HG03097 (cell line): ENCODE measurements around the gene STPG3.
"Not testable (repeated sequence)": the region's sequence is repeated elsewhere in the genome, so short reads cannot be mapped to it uniquely, and the experiment has no call there.

ENCODE experiments used
- ATAC-seq: cut with Tn5 transposase; IDR thresholded peaks from one replicate; pipeline ENCODE4 v1.9.1; 2021; ENCODE audit not compliant: unreplicated experiment, low FRiP score

Gene STPG3

DNA sequence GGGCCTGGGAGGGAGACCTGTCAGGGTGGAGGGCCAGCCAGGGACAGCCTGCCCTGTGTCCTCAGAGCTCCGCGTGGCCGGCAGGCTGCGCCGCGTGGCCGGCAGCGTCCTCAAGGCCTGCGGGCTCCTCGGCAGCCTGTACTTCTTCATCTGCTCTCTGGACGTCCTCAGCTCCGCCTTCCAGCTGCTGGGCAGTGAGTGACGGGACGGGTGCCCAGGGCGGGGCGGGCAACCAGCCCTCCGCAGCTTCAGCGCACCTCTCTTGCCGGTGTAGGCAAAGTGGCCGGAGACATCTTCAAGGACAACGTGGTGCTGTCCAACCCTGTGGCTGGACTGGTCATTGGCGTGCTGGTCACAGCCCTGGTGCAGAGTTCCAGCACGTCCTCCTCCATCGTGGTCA, 18.6 kb upstream of the STPG3 start:
- no peak for ATAC-seq

GRCh38 chr9:137233143-137233980, 17.7 kb upstream of the STPG3 start:
- no peak for ATAC-seq

DNA sequence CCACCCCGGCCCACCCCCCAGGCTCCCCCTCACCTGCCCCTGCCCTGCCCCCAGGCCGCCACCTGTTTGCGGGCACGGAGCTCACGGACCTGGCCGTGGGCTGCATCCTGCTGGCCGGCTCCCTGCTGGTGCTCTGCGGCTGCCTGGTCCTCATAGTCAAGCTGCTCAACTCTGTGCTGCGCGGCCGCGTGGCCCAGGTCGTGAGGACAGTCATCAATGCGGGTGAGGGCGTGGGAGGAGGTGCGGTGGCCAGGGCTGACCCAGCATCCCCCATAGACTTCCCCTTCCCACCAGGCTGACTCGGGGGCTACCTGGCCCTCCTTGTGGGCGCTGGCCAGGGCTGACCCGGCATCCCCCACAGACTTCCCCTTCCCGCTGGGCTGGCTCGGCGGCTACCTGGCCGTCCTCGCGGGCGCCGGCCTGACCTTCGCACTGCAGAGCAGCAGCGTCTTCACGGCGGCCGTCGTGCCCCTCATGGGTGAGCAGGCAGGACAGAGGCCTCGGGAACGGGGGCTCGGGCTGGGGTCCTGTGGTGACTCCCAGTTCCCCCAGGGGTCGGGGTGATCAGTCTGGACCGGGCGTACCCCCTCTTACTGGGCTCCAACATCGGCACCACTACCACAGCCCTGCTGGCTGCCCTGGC, 16.9 kb upstream of the STPG3 start:
- ATAC-seq, result no peak

- ATAC-seq, result no peak
These were observed 16.2 kb upstream of the STPG3 start for GRCh38 chr9:137234758-137235423.

DNA sequence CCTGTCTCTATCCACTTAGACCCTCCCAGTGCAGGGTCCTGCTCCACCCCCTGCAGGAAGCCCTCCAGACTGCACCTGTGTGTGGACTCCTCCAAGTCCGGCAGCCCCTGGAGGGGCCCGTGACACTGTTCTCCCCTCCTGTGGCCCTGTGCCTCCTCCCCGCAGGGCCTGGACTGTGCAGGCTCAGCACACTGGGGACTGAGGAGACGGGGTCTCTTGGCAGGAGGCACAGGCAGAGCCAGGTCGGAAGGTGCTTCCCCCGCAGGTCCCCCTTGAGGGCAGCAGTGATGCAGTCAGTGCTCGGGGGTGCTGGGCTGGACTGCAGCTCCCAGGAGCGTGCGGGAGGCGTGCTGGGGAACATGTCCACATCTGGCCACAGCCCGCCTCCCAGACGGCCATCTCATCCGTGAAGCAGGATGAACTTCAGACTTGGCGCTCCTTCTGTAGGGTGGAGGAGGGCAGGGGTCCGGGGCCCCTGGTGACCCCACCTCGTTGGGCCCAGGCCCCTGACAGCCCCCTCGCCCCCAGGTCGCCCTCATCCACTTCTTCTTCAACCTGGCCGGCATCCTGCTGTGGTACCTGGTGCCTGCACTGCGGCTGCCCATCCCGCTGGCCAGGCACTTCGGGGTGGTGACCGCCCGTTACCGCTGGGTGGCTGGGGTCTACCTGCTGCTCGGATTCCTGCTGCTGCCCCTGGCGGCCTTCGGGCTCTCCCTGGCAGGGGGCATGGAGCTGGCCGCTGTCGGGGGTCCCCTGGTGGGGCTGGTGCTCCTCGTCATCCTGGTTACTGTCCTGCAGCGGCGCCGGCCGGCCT, 15.5 kb upstream of the STPG3 start:
- no peak for ATAC-seq

DNA sequence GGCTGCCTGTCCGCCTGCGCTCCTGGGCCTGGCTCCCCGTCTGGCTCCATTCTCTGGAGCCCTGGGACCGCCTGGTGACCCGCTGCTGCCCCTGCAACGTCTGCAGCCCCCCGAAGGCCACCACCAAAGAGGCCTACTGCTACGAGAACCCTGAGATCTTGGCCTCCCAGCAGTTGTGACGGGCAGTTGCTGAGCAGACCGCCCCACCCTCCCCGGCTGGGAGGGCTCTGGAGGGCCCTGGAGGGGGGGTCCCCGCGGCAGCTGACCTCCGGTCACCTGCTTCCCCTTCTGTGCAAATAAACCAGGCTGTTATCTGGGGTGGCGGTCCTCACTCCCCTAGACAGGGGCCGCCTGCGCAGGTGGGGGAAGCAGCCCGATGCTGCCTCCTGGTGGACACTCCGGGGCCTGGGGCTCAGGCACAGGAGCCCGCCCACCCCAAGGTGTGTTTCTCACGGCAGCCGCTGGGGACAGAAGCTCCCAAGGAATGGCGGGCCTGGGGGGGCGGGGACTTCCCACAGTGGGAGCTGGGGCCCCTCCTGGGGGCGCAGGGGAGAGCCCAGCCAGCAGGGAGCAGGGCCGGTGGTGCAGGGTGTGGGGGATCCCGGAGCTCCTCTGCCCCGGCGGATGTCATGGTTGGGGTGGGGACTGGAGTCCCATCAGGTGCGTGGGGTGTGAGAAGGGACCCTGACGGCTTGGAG, 14.7 kb upstream of the STPG3 start:
- no peak for ATAC-seq

DNA sequence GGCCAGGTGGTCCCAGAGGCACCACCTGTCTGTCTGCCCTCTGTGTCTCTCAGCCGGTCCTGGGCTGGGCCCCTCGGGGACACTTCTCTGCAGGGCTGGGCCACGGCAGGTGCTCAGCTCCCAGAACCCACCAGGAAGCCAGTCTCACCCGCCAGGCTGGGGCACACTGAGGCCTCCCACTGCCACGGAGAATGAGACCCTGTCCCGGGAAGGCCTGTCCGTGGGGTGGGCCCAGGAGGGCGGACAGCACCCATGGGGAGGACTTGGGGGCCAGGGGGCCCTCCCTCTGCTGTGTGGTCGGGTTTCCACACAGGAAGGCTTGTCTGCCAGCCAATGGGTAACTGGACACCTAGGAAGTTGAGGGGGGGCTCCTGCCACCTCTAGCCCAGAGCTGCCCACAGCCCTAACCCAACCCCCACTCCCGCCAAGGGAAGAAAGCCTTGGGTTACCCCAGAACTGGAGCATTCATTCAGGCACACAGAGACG, 14.1 kb upstream of the STPG3 start:
- no peak for ATAC-seq

DNA sequence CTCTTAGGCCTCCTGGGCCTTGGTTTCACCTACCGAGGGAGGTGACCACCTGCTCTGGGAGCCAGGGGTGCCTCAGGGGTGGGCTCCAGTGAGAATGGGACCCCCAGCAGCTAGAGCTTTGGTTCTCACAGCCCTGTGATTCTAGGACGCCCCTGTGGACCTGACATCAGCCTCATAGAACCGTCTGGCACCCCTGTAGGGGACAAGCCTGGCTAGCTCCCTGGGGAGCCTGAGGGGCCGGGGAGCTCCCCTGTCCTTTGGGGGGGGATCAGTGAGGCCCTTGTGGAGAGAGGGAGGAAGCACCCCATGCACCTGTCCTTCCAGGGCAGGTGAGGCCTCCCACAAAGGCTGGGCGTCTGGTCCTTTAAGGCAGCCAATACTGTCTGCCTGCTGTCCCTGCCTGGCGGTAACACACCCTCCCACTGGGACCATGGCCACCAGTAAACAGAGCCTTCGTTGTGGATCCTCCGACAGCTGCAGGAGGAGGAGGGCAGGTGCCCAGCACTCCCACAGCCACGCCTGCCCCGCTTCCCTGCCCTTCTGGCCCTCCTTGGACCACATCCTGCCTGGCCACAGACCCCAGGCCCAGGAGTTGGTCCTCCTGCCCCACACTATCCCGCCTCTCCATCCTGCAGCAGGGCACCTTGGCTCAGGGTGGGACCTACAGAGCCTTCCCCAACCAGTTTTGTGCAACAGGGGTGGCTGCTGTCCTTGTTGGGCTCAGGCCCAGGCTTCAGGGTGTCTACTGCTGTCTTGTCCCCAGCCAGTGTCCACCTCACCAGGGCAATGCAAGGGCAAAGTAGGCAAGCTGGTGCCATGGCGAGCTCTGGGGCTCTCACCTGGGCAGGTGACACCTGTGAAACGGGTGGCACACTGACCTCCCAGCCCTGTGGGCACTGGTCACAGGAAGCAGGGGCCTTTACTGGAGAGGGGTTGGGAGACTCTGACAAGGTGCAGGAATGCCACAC, 13.0 kb upstream of the STPG3 start:
- ATAC-seq, result no peak

DNA sequence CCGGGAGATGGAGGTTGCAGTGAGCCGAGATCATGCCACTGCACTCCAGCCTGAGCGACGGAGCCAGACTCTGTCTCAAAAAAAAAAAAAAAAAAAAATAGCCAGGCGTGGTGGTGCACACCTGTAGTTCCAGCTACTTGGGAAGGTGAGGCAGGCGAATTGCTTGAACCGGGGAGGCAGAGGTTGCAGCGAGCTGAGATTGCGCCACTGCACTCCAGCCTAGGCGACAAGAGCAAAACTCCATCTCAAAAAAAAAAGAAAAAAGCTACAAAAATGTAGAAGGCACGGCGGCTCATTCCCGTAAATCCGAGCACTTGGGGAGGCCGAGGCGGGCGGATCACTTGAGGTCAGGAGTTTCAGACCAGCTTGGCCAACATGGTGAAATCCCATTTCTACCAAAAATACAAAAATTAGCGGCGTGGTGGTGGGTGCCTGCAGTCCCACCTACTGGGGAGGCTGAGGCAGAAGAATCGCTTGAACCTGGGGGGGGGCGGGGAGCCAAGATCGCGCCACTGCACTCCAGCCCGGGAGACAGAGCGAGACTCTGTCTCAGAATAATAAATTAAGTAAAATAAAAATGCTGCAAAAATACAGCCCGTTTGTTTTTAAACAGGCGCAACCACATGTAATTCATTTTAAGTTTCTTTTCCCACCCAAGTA, 11.4 kb upstream of the STPG3 start:
- not testable (repeated sequence) for ATAC-seq

DNA sequence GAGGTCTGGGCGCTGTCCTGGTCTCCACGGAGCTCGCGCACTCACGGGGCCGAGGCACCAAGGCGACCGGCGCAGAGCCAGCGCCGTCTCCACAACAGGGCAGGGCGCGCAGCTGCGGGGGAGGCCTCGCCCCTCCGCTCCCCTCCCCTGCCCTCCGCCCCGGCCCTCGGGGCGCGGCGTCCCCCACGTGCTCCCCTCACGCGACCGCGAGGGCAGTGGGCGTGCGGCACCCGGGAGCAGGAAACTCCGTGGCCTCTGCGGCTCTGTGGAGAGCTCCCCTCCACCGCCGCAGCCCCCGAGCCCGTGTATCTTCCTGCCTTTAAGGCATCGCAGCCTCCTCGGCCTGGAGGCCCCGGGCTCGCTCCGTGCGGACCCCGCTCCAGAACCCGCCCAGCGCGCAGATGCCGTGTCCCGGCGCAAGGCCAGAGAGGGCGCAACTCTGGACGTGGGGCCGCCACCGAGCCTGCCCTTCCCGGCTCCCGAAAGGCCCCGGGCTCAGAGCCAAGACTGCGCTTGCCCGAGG, 10.7 kb upstream of the STPG3 start:
- ATAC-seq, result peak; percentile 28

GRCh38 chr9:137240841-137241489, 10.1 kb upstream of the STPG3 start, which contains the start of gene TUBB4B:
TSS of gene TUBB4B (plus strand) at chr9:137241287. CDS start at chr9:137241361, 74 bp downstream.
- ATAC-seq, result peak; percentile 71

DNA sequence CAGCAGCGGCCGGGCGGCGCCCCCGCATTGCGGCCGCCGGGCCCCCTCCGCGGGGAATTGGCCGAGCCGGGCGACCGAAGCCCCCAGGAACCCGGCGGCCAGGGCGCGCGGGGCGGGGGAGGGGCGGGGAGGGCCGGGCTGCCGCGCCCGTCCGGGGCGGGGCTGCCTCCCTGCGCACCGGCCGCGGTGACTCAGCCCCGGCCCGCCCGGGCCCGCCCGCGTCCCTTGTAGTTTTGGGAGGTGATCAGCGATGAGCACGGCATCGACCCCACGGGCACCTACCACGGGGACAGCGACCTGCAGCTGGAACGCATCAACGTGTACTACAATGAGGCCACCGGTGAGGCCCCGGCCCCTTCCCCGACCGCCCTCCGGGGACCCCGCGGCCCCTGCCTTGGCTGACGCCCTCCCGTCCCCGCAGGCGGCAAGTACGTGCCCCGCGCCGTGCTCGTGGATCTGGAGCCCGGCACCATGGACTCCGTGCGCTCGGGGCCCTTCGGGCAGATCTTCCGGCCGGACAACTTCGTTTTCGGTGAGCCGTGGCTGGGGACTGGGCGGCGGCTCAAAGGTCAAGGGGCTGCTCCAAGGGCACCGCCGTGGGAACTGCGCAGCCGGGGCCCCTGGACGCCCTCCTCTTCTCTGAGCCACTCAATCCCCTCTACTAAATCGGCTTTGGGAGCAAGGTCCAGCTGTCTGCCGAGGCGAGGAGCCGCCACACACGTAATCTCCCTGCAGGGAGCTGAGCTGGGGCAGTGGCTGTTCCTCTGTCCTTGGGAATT, 9.4 kb upstream of the STPG3 start:
- ATAC-seq, result peak; percentile 4

DNA sequence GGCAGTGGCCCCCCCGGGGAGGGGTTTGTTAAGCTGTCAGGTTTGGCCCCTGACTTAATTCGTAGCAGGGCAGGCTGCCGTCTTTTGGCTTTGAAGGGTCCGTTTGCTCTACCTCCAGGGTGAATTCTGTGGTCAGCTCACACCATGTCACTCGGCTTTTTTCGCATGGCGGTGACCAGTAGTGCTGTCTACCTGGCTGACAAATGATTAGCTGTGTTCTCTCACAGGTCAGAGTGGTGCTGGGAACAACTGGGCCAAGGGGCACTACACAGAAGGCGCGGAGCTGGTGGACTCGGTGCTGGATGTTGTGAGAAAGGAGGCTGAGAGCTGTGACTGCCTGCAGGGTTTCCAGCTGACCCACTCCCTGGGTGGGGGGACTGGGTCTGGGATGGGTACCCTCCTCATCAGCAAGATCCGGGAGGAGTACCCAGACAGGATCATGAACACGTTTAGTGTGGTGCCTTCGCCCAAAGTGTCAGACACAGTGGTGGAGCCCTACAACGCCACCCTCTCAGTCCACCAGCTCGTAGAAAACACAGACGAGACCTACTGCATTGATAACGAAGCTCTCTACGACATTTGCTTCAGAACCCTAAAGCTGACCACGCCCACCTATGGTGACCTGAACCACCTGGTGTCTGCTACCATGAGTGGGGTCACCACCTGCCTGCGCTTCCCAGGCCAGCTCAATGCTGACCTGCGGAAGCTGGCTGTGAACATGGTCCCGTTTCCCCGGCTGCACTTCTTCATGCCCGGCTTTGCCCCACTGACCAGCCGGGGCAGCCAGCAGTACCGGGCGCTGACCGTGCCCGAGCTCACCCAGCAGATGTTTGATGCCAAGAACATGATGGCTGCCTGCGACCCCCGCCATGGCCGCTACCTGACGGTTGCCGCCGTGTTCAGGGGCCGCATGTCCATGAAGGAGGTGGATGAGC, 8.6 kb upstream of the STPG3 start:
- ATAC-seq, result no peak

DNA sequence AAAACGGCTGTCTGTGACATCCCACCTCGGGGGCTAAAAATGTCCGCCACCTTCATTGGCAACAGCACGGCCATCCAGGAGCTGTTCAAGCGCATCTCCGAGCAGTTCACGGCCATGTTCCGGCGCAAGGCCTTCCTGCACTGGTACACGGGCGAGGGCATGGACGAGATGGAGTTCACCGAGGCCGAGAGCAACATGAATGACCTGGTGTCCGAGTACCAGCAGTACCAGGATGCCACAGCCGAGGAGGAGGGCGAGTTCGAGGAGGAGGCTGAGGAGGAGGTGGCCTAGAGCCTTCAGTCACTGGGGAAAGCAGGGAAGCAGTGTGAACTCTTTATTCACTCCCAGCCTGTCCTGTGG, 7.8 kb upstream of the STPG3 start:
- not testable (repeated sequence) for ATAC-seq

DNA sequence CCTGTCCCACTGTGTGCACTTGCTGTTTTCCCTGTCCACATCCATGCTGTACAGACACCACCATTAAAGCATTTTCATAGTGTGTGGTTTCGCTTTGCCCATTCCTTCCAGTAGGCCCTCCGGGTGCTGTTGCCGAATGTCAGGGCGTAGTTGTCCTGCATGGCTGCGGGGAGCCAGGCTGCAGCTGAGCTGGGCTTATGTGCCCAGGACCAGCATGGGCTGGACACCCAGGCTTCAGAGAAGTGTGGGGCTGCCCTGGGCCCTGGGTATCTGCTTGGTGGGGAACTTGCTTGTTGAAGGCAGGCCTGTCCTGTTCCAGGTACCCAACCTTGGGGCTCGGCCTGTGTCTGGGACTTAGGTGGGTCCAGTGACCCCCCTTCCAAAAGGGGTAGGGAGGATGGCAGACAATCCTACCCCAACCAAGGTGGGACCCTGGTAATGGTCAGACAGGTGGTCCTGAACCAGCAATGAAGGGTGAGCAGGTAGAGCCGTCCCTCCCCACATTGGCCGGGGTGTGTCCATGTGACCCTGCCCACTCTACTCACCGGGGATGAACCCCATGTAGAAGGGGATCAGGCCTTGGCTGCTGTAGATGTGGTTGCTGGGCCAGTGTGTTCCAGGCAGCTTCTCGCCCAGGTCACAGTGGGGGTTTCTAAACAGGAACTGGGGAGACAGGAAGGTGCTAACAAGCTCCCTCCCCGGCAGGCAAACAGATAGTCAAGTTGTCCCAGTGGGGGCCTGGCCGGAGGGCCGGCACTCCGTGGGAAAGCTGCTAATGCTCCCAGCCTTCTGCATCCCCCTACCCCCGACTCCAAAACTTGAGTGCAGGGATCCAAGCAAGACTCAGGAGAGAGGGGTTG, 7.2 kb upstream of the STPG3 start:
- ATAC-seq, result no peak
